CD4-positive, alpha-beta memory T cell (primary cell): ENCODE measurements around the gene SKAP2. TPM values are rescaled to one million over a fixed set of nuclear protein-coding genes. Genes with fewer than 3 reads are reported as not detected.

Source experiments
- CTCF ChIA-PET: fragments of 350-600 bp; sonication (Branson Sonifier 250); formaldehyde crosslinking; loops from one replicate; lab custom pipeline; 2021; ENCODE audit warnings: inconsistent platforms; ENCODE audit not compliant: partially characterized antibody; lab: Charles Lee
- POLR2A ChIA-PET: fragments of 350-600 bp; sonication (Branson Sonifier 250); formaldehyde crosslinking; loops from one replicate; lab custom pipeline; 2021; ENCODE audit not compliant: partially characterized antibody; lab: Charles Lee
- DNase-seq, 5 donors: peaks; one replicate each; pipeline versions ENCODE4 v3.0.0 to v3.0.0-alpha.2; 2020 to 2022; ENCODE audit warnings: mixed read lengths in 1 of 5
- H3K27ac ChIP-seq: one replicate; pipeline ENCODE4 v1.7.0; 2013; ENCODE audit warnings: low read depth, low read length
- H3K27me3 ChIP-seq: 2 replicates; pipeline ENCODE4 v1.7.0; 2013; ENCODE audit warnings: mild to moderate bottlenecking, low read length, moderate library complexity; ENCODE audit not compliant: insufficient read depth
- H3K36me3 ChIP-seq: 2 replicates; pipeline ENCODE4 v1.7.0; 2013; ENCODE audit warnings: mild to moderate bottlenecking, low read length, moderate library complexity; ENCODE audit not compliant: insufficient read depth
- H3K4me1 ChIP-seq: 2 replicates; pipeline ENCODE4 v1.7.0; 2013; ENCODE audit warnings: mild to moderate bottlenecking, low read length, moderate library complexity; ENCODE audit not compliant: insufficient read depth
- H3K4me3 ChIP-seq, 2 donors: one replicate each; pipeline ENCODE4 v1.7.0; 2013; ENCODE audit warnings: low read length in 2 of 2, mild to moderate bottlenecking in 1 of 2
- H3K9me3 ChIP-seq, 2 donors: one replicate each; pipeline ENCODE4 v1.7.0; 2013; ENCODE audit warnings: low read length in 2 of 2, control low read depth in 1 of 2; ENCODE audit not compliant: control insufficient read depth in 1 of 2
- H3K27ac Mint-ChIP-seq, 7 donors: one replicate each; pipeline ENCODE4 v1.8.0; 2020 to 2021; ENCODE audit warnings: mixed read lengths in 7 of 7, mild to moderate bottlenecking in 6 of 7, inconsistent platforms in 3 of 7, moderate library complexity in 3 of 7
- H3K27me3 Mint-ChIP-seq, 2 donors: one replicate each; pipeline ENCODE4 v1.8.0; 2020 to 2021; ENCODE audit warnings: mixed read lengths in 2 of 2
- H3K36me3 Mint-ChIP-seq, 2 donors: one replicate each; pipeline ENCODE4 v1.8.0; 2020 to 2021; ENCODE audit warnings: mixed read lengths in 2 of 2, inconsistent platforms in 1 of 2, mild to moderate bottlenecking in 1 of 2
- H3K4me1 Mint-ChIP-seq, 4 donors: one replicate each; pipeline ENCODE4 v1.8.0; 2020 to 2021; ENCODE audit warnings: mixed read lengths in 4 of 4, mild to moderate bottlenecking in 1 of 4
- H3K4me3 Mint-ChIP-seq, 8 donors: one replicate each; pipeline ENCODE4 v1.8.0; 2020 to 2021; ENCODE audit warnings: mixed read lengths in 8 of 8, mild to moderate bottlenecking in 7 of 8, moderate library complexity in 6 of 8, inconsistent platforms in 3 of 8
- H3K9me3 Mint-ChIP-seq, 8 donors: one replicate each; pipeline ENCODE4 v1.8.0; 2020 to 2021; ENCODE audit warnings: mixed read lengths in 8 of 8, mild to moderate bottlenecking in 5 of 8, inconsistent platforms in 3 of 8, moderate library complexity in 1 of 8
- intact Hi-C: fragments of 100-400 bp; cut with micrococcal nuclease; formaldehyde crosslinking; loops from one replicate; pipeline ENCODE4 v1.15.1; 2023
- polyA plus RNA-seq, 2 donors: library from polyadenylated mRNA; unstranded; fragments of 300-500 nt; fragmentation: Illumina TruSeq; gene quantifications; one replicate each; pipeline ENCODE4 v1.2.3, GENCODE V29; 2021
- total RNA-seq, 2 experiments: library from RNA; stranded (reverse); gene quantifications; one replicate each; pipeline ENCODE4 v1.2.3, GENCODE V29; 2021

SKAP2 gene
- total and polyA plus RNA-seq, 4 experiments from 2014 or later: 6.8 to 25.6 (median 11.3) TPM

DNA sequence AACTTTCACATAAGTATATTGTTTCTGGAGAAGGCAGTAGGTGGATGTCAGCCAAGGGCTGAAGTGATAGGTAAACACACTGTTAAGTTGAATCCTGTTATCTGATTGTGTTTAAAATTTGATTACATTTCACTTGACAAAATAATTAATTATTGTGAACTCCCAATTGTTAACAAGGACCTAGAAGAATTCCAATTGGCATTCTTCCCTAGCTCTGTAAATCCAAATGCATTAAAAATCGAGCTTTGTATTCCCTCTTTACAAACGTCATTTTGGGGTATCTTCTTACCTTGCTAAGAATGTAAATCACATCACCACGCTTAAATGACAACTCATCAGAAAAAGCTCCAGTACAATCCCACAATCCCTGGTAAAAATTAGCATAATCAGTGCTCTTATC is 179.9 kb downstream of the SKAP2 start:
- Mint-ChIP-seq H3K9me3 (no peaks in the 10 kb centered on the region), H3K27ac (no peak overlapping the region), H3K4me1 (no peaks in the 10 kb centered on the region), H3K4me3 (no peak overlapping the region), H3K27me3 (peaks cover 8 to 10% of the 10 kb centered on the region in 2 donors), H3K36me3 (no peaks in the 10 kb centered on the region)
- no peaks in the 10 kb centered on the region for H3K36me3 ChIP-seq
- intact Hi-C loops: no loop called here
- no peak overlapping the region for H3K4me3 ChIP-seq
- no peak overlapping the region for H3K27ac ChIP-seq
- DNase-seq: no peak
- CTCF ChIA-PET: interaction anchor here (0.9 to 2.3 kb wide), 2 partner anchors 17 to 23 kb away, joined by 3 to 7 read pairs; no protein-coding TSS in a partner anchor
- H3K9me3 ChIP-seq: no peaks in the 10 kb centered on the region
- H3K4me1 ChIP-seq: no peaks in the 10 kb centered on the region
- no peaks in the 10 kb centered on the region for H3K27me3 ChIP-seq
- POLR2A ChIA-PET: no interaction called here

GRCh38 chr7:26683277-26683676 is 181.1 kb downstream of the SKAP2 start:
- Mint-ChIP-seq H3K4me1 (no peaks in the 10 kb centered on the region), H3K27me3 (peaks cover 10 to 15% of the 10 kb centered on the region in 2 donors), H3K27ac (peak overlapping the region in 1 of 7 donors; percentile 57), H3K36me3 (no peaks in the 10 kb centered on the region), H3K9me3 (no peaks in the 10 kb centered on the region), H3K4me3 (no peak overlapping the region)
- Histone ChIP-seq H3K9me3 (no peaks in the 10 kb centered on the region), H3K36me3 (no peaks in the 10 kb centered on the region), H3K27ac (no peak overlapping the region), H3K27me3 (no peaks in the 10 kb centered on the region), H3K4me1 (no peaks in the 10 kb centered on the region), H3K4me3 (no peak overlapping the region)
- no peak for DNase-seq
- POLR2A ChIA-PET: interaction anchor here (1.1 to 2.3 kb wide), 2 partner anchors 476 to 478 kb away, joined by 3 to 6 read pairs; no protein-coding TSS in a partner anchor
- CTCF ChIA-PET: interaction anchor here (0.8 to 6.2 kb wide), 17 partner anchors 8 to 513 kb away, joined by 3 to 43 read pairs (median 3); partner anchors contain the start of gene HOXA11
- intact Hi-C loops: no loop called here

DNA sequence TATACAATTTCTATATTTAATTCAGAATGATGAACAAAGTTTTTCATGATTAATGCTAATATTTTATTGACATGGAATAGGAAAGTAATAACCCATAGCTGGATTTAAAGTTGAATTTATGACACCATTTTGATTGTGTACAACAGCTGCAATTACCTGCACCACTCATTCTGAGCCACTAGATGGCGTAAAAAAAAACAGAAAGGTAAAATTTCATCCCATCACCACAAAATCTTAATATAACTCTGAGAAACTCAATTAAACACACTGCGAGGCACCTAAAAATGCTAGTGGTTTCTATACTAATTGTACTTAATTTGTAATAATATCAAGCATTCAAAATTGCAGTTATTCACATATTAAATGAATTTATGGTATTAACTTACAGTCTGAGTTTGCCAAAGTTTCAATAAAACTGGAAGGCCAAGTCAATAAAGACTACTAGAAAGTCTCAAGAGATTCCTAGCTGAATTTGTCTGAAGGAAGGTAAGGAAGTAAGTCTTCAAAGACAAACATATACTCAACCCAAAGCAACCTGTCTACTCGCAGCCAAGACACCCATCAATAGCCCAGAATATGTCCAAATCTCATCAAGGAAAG is 182.5 kb downstream of the SKAP2 start:
- peaks cover 9 to 15% of the 10 kb centered on the region in 2 donors for H3K27me3 Mint-ChIP-seq
- intact Hi-C loops: loop anchor here (1.0 kb wide), 1 partner anchor 479 kb away; no protein-coding TSS in a partner anchor
- Histone ChIP-seq H3K9me3 (no peaks in the 10 kb centered on the region), H3K27ac (no peak overlapping the region), H3K4me3 (no peak overlapping the region), H3K27me3 (no peaks in the 10 kb centered on the region), H3K4me1 (no peaks in the 10 kb centered on the region), H3K36me3 (no peaks in the 10 kb centered on the region)
- H3K4me3 Mint-ChIP-seq: no peak overlapping the region
- ChIA-PET POLR2A (interaction anchor here (2.3 kb wide), 1 partner anchor 479 kb away, joined by 6 read pairs; no protein-coding TSS in a partner anchor), CTCF (interaction anchor here (0.7 to 6.2 kb wide), 25 partner anchors 10 to 503 kb away, joined by 3 to 43 read pairs (median 4); partner anchors contain the start of gene HOXA11)
- H3K4me1 Mint-ChIP-seq: no peaks in the 10 kb centered on the region
- no peaks in the 10 kb centered on the region for H3K36me3 Mint-ChIP-seq
- no peak overlapping the region for H3K27ac Mint-ChIP-seq
- peak in 4 of 5 donors; percentile 29 to 41 (median 32) for DNase-seq
- no peaks in the 10 kb centered on the region for H3K9me3 Mint-ChIP-seq

- Mint-ChIP-seq H3K36me3 (no peaks in the 10 kb centered on the region), H3K27ac (no peak overlapping the region), H3K9me3 (no peaks in the 10 kb centered on the region), H3K4me1 (no peaks in the 10 kb centered on the region), H3K4me3 (no peak overlapping the region), H3K27me3 (peaks cover 6 to 19% of the 10 kb centered on the region in 2 donors)
- Histone ChIP-seq H3K9me3 (no peaks in the 10 kb centered on the region), H3K27ac (no peak overlapping the region), H3K36me3 (no peaks in the 10 kb centered on the region), H3K4me1 (no peaks in the 10 kb centered on the region), H3K4me3 (no peak overlapping the region), H3K27me3 (no peaks in the 10 kb centered on the region)
- ChIA-PET POLR2A (no interaction called here), CTCF (interaction anchor here (0.6 to 6.2 kb wide), 10 partner anchors 8 to 824 kb away, joined by 3 to 43 read pairs (median 5); no protein-coding TSS in a partner anchor)
- no peak for DNase-seq
- intact Hi-C loops: no loop called here
These were observed 183.8 kb downstream of the SKAP2 start for GRCh38 chr7:26680587-26680986.

DNA sequence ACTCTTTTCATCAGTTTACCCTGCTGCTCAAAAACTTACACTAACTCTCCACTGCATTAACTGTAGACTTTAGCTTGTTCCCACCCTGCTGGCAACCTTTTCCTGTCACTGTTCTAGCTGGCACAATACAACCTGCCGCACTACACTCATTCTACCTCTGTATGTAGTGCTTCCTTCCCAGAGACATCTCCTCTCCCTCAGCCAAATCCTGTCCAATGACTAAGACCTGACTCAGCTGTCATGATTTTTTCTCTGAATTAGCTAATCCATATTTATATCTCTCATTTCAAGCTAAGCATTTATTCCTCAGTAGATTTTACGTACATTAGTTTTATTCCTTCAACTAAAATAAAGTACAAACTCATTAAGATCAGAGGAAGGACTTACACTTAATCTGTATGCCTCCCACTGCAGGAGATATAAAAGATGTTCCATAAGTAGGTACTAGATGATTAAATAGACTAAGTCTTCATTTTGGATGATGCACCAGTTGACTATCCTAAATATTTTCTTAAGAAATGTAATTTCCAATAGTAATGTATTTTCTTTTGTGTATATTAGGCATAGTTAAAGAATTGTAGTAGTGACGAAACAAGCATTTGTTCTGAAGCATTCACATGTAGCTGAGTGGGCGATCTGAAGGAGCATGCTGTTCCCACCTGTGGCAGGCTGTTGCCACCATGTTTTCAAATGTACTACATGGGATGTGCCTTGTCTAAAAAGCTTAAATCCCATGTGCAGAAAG is 189.1 kb downstream of the SKAP2 start:
- ChIA-PET POLR2A (no interaction called here), CTCF (interaction anchor here (1.0 to 1.5 kb wide), 4 partner anchors 8 to 508 kb away, joined by 3 to 4 read pairs (median 3); no protein-coding TSS in a partner anchor)
- Mint-ChIP-seq H3K27me3 (peaks cover 4 to 10% of the 10 kb centered on the region in 2 donors), H3K4me1 (no peaks in the 10 kb centered on the region), H3K4me3 (no peak overlapping the region), H3K27ac (peak overlapping the region in 1 of 7 donors; percentile 0), H3K36me3 (no peaks in the 10 kb centered on the region), H3K9me3 (no peaks in the 10 kb centered on the region)
- Histone ChIP-seq H3K36me3 (no peaks in the 10 kb centered on the region), H3K27me3 (no peaks in the 10 kb centered on the region), H3K4me3 (no peak overlapping the region), H3K27ac (no peak overlapping the region), H3K9me3 (no peaks in the 10 kb centered on the region), H3K4me1 (no peaks in the 10 kb centered on the region)
- intact Hi-C loops: no loop called here
- DNase-seq: no peak

DNA sequence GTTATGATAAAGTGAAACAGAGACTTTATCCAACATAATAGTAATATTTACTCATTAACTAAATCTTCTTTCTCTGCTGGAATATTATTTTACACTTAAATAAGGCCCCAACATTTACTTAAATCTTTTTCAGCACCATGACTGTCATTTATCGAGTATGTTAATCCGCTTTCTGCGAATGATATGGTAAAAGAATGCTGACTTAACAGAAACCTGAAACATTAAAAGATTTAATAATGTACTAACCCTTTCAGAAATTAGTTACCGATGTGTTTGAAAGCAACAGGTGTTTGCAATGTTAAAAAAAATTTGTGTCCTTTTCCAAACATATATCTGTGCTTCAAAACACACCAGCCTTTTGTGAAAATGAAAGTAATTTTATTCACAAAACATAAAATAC is 190.5 kb downstream of the SKAP2 start:
- Histone ChIP-seq H3K4me1 (no peaks in the 10 kb centered on the region), H3K27ac (no peak overlapping the region), H3K9me3 (no peaks in the 10 kb centered on the region), H3K36me3 (no peaks in the 10 kb centered on the region), H3K4me3 (no peak overlapping the region), H3K27me3 (no peaks in the 10 kb centered on the region)
- intact Hi-C loops: no loop called here
- H3K4me3 Mint-ChIP-seq: no peak overlapping the region
- ChIA-PET POLR2A (no interaction called here), CTCF (interaction anchor here (2.7 kb wide), 1 partner anchor 8 kb away, joined by 24 read pairs; no protein-coding TSS in a partner anchor)
- no peaks in the 10 kb centered on the region for H3K4me1 Mint-ChIP-seq
- DNase-seq: no peak
- peaks cover 4 to 6% of the 10 kb centered on the region in 2 donors for H3K27me3 Mint-ChIP-seq
- no peaks in the 10 kb centered on the region for H3K9me3 Mint-ChIP-seq
- H3K27ac Mint-ChIP-seq: no peak overlapping the region
- no peaks in the 10 kb centered on the region for H3K36me3 Mint-ChIP-seq

DNA sequence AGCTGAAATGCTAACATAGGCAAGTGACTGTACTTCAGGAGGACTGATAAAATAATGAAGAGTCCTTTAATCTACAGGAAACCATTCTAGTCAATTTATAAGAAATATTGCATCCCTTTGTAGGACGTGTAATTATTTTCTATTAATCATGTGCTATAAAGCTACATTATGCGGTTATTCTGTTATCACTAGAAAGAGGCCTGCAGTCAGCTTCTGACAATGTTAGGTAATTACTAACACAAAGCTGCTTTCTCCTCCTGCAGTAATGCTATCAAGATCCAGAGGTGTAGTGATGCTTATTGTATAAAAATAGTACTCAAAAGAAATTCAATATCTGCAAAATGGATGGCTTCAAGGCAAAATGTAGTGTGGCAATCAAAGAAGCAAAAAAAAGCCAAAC is 191.1 kb downstream of the SKAP2 start:
- H3K9me3 ChIP-seq: no peaks in the 10 kb centered on the region
- H3K27ac ChIP-seq: no peak overlapping the region
- H3K36me3 ChIP-seq: no peaks in the 10 kb centered on the region
- H3K4me1 ChIP-seq: no peaks in the 10 kb centered on the region
- intact Hi-C loops: no loop called here
- Mint-ChIP-seq H3K36me3 (no peaks in the 10 kb centered on the region), H3K9me3 (no peaks in the 10 kb centered on the region), H3K27ac (no peak overlapping the region), H3K4me1 (no peaks in the 10 kb centered on the region), H3K27me3 (peaks cover 4% of the 10 kb centered on the region in 2 donors), H3K4me3 (no peak overlapping the region)
- ChIA-PET CTCF (interaction anchor here (2.7 kb wide), 1 partner anchor 9 kb away, joined by 24 read pairs; no protein-coding TSS in a partner anchor), POLR2A (no interaction called here)
- DNase-seq: no peak
- no peak overlapping the region for H3K4me3 ChIP-seq
- H3K27me3 ChIP-seq: no peaks in the 10 kb centered on the region
